NCI-H2196 treated with DMSO at 0.1 percent for 48 hours (cell line): Measurements from ENCODE around the gene ENTR1.
A peak's percentile ranks its signal among the peaks of the same experiment; 100 is the strongest.

Experiments
- DNase-seq: peaks from one replicate; lab custom pipeline; 2025; ENCODE audit not compliant: unreplicated experiment; lab: John Stamatoyannopoulos, UW

Gene ENTR1, protein sequence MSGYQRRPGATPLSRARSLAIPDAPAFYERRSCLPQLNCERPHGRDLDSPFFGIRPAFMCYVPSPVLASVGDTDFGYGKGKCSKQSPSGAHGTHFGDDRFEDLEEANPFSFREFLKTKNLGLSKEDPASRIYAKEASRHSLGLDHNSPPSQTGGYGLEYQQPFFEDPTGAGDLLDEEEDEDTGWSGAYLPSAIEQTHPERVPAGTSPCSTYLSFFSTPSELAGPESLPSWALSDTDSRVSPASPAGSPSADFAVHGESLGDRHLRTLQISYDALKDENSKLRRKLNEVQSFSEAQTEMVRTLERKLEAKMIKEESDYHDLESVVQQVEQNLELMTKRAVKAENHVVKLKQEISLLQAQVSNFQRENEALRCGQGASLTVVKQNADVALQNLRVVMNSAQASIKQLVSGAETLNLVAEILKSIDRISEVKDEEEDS

GRCh38 chr9:136410500-136411287, at the start of gene ENTR1, which contains the start of gene PMPCA:
ENTR1 (minus strand) TSS chr9:136410614; CDS start chr9:136410397, 217 bp downstream.
PMPCA (plus strand) TSS chr9:136410658; CDS start chr9:136410669, 11 bp downstream.
- peak; percentile 72 for DNase-seq

GRCh38 chr9:136459425-136459824, 49.0 kb upstream of the ENTR1 start:
- DNase-seq, result no peak

DNA sequence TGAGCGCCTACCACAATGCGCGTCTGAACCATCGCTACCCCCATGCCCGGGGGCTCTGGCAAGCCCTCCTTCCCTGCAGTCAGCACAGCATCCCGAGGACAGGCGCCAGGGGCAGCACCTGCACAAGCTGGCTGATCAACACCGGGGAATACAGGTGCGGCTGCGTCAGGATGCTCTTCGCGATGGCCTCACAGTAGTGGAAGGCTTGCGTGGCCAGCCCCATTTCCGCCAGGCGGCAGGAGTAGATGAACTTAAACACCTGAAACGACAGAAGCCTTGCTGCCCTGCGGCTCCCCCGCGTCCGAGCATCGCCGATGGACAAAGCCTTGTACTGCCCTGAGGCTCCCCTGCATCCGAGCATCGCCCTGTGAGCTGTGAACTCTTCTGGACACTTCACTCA, 46.9 kb upstream of the ENTR1 start:
- no peak for DNase-seq

DNA sequence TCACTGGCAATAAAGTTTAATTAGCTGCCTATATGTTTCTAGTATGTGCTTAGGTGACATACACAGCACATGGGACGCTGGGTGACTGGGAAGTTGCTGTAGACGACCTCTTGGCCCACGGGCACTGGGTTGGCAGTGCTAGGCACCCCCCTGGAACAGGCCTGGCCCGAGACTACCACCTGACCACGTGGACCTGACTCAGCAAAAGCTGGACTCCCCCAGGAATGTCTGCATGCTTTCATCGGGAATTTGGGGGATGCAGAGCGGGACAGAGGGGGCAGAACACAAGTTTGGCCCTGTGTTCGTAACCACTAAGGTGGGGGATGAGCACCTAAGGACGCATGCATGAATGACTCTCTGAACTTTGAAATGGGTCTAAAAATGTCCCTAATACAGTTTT, 45.8 kb upstream of the ENTR1 start:
- DNase-seq, result no peak

DNA sequence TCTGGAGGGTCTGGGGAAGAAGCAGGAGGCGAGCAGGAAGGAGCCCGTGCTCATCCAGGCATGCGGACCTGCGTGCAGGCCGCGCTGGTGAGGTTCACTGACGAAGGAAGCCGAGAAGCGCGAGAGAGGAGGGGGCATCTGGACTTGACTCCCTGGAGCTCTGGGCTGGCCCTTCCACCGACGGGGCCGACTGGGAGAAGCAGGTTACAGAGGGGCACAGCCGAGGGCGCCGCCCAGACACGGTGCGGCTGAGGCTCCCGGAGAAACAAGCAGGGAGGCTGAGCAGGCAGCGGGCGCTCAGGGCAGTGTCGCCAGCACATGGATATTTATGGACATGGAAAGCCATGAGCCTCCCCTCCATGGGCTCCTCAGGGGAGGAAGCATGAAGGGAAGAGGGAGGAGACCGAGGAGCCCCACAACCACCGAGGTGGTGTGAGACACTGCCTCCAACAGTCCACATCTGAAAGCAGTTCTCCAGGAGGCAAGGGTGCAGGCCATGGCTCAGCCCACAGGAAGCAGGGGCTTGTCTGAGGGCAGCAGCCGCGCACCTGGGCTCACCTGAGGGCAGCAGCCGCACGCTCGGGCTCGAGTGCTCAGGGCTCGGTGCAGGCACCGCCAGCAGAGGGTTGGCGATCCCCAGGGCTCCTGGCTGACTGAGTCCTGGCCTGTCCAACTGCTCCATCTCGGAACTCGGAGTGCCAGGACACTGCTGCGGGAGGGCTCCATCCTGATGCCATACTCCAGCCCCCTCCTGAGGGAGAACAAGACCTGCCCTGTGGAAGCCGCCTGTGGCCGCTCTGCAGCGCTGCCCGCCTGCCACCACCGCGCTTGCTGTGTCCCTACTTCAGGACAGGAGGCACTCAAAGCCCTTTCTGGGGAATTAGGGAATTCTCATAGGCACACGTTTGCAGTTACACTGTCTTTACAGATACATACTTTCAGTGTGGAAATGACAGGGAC, 44.9 kb upstream of the ENTR1 start:
- DNase-seq, result no peak

GRCh38 chr9:136454026-136454796, 43.8 kb upstream of the ENTR1 start:
- no peak for DNase-seq

GRCh38 chr9:136453326-136453725, 42.9 kb upstream of the ENTR1 start:
- no peak for DNase-seq

GRCh38 chr9:136451221-136451877, 40.9 kb upstream of the ENTR1 start:
- no peak for DNase-seq

DNA sequence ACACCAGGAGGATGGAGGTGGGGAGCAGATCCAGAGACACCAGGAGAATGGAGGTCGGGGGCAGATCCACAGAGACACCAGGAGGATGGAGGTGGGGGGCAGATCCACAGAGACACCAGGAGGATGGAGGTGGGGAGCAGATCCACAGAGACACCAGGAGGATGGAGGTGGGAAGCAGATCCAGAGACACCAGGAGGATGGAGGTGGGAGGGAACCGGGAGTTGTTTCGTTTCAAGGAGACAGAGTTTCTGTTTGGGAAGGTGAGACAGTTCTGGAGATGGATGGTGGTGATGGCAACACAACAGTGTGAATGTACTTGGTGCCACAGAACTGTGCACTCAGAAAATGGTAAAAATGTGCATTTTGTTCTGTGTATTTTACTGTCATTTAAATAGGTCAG, 38.2 kb upstream of the ENTR1 start:
- DNase-seq, result no peak

GRCh38 chr9:136447173-136447778, 36.9 kb upstream of the ENTR1 start:
- no peak for DNase-seq

DNA sequence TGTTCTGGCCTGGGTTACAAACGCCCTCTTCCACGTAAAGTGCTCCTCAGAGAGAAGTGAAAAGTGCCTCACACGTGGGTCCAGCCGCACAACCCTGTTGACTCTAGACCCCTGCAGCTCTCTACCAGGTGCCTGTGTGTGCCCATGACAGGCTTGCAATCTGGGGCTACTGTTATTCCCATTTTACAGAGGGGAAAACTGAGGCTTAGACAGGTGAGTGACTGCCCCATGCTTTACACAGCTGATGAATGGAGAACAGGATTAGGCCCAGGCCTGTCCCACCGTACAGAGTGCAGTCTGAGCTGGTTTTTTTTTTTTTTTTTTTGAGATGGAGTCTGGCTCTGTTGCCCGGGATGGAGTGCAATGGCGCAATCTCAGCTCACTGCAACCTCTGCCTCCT, 35.4 kb upstream of the ENTR1 start:
- DNase-seq, result no peak

DNA sequence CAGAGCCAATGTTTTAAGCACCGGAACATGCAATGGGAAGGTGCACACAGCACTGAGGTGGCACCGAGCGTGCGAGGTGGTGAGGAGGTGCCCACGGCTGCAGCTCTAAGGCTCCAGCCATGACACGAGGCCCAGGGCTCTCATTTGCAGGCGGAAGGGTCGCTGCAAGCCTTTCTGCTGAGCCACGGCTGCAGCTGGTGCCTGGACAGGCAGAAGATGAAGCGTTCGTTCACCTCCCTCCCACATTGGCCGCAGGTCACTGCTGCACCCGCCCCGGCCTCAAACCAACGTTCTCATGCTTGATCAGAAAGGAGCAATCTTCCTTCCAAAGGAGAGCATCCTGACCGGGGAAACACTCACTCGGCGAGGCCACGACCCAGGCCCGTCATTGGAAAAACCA, 33.7 kb upstream of the ENTR1 start:
- DNase-seq, result no peak

DNA sequence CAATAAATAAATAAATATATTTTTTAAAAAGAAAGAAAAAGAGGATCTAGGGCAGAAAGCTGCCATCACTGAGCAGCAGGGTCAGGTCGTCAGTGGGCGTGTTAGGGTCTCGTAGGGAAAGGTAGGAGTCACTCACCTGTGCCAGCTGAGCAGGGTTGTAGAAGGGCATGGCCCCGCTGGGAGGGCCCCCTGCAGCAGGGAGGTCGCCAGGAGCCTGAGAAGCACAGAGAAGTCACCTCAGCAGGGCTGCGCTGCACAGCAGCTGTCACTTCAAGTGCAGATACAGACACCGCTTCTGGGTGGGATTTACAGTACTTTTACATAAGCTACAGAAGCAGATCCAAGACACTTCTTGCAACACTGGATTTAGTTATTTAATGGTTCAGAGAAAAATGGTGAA, 33.3 kb upstream of the ENTR1 start:
- DNase-seq, result no peak

- no peak for DNase-seq
Measured at GRCh38 chr9:136443087-136443486, 32.7 kb upstream of the ENTR1 start.

- DNase-seq, result no peak
Measured at GRCh38 chr9:136442265-136442664, 31.9 kb upstream of the ENTR1 start.

DNA sequence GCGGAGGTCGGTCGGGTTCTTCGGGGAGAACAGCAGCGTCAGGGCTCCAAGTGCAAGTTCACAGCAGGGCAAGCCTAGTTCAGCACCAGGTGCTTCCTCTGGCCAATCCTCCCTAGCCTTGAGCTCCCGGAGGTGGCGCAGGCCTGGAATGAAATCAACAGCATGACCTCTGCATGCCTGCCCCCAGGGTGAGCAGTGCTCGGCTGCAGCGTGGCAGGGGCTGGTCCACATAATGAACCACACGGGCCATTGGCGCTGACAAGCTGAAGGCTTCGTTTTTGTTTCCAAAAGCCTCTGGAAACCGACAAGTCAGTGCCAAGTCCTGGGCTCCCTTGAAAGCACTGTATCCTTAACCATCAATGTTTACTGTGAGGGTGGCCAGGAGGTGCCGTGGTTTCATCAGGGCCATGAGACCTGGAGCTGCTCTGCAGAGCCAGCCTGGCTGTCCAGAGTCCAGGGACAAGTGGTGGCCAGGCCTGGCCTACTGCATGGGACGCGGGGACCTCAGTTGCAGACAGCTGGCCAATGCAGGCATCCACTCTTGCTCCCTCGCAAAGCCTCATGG, 31.3 kb upstream of the ENTR1 start:
- DNase-seq, result no peak

GRCh38 chr9:136441191-136441680, 30.8 kb upstream of the ENTR1 start:
- no peak for DNase-seq

GRCh38 chr9:136439481-136440408, 29.3 kb upstream of the ENTR1 start, which contains the start of gene INPP5E:
INPP5E (minus strand) TSS chr9:136439845; CDS start chr9:136439419, 426 bp downstream.
- peak; percentile 55 for DNase-seq
